ENCODE measurements around the gene SPAM1.
"Not testable (repeated sequence)": the region's sequence is repeated elsewhere in the genome, so short reads cannot be mapped to it uniquely, and the experiment has no call there.

Gene SPAM1

GRCh38 chr7:123894753-123895152 lies 30.3 kb upstream of the SPAM1 start:
- H3K4me3 ChIP-seq (ENCODE audit: low read length); H4K5ac ChIP-seq (ENCODE audit: low read length); H3K4me1 ChIP-seq (ENCODE audit: control insufficient read depth, low read depth, low read length); H2BK120ac ChIP-seq (ENCODE audit: low read depth, low read length); DNase-seq; H3K27me3 ChIP-seq (ENCODE audit: insufficient read depth, low read length, poor library complexity); H2BK15ac ChIP-seq (replicated peaks; ENCODE audit: low read depth); H3K4ac ChIP-seq (ENCODE audit: low read depth, low read length); H3K9ac ChIP-seq (ENCODE audit: low read length); H3K79me2 ChIP-seq (ENCODE audit: control insufficient read depth, insufficient read depth, low read length); H3K36me3 ChIP-seq (ENCODE audit: control insufficient read depth, insufficient read depth, low read length); H3K18ac ChIP-seq (ENCODE audit: low read length); H3K23ac ChIP-seq (ENCODE audit: low read length); H2BK5ac ChIP-seq (ENCODE audit: low read length); H3K56ac ChIP-seq (ENCODE audit: low read length); H4K8ac ChIP-seq (ENCODE audit: low read depth, low read length); H3K79me1 ChIP-seq (ENCODE audit: low read length); H3K4me2 ChIP-seq (ENCODE audit: low read length); H2AK5ac ChIP-seq (ENCODE audit: low read length); H3K27ac ChIP-seq (ENCODE audit: low read depth, low read length): not testable (repeated sequence)
- WGBS (ENCODE audit: extremely low coverage, insufficient coverage, low lambda C conversion rate): no CpG with 5 or more reads among the region's 10 CpGs

- Histone ChIP-seq H3K4me2 (ENCODE audit: low read length) (no peak overlapping the region), H3K4ac (ENCODE audit: low read depth, low read length) (no peak overlapping the region), H3K18ac (ENCODE audit: low read length) (no peak overlapping the region), H3K56ac (ENCODE audit: low read length) (no peak overlapping the region), H2AK5ac (ENCODE audit: low read length) (no peak overlapping the region), H2BK120ac (ENCODE audit: low read depth, low read length) (no peak overlapping the region), H3K79me1 (ENCODE audit: low read length) (no peaks in the 10 kb centered on the region), H3K9ac (ENCODE audit: low read length) (no peak overlapping the region), H2BK5ac (ENCODE audit: low read length) (no peak overlapping the region), H3K27me3 (ENCODE audit: insufficient read depth, low read length, poor library complexity) (no peaks in the 10 kb centered on the region), H3K27ac (ENCODE audit: low read depth, low read length) (no peak overlapping the region), H3K79me2 (ENCODE audit: control insufficient read depth, insufficient read depth, low read length) (no peaks in the 10 kb centered on the region), H2BK15ac (replicated peaks; ENCODE audit: low read depth) (no peak overlapping the region), H3K36me3 (ENCODE audit: control insufficient read depth, insufficient read depth, low read length) (no peaks in the 10 kb centered on the region), H3K4me3 (ENCODE audit: low read length) (no peak overlapping the region), H4K8ac (ENCODE audit: low read depth, low read length) (no peak overlapping the region), H3K23ac (ENCODE audit: low read length) (no peak overlapping the region), H4K5ac (ENCODE audit: low read length) (no peak overlapping the region), H3K4me1 (ENCODE audit: control insufficient read depth, low read depth, low read length) (no peaks in the 10 kb centered on the region)
- WGBS (ENCODE audit: extremely low coverage, insufficient coverage, low lambda C conversion rate): no CpG with 5 or more reads among the region's 1 CpG
- DNase-seq: no peak
These were observed 23.9 kb upstream of the SPAM1 start for GRCh38 chr7:123901101-123901500.

- H2BK5ac ChIP-seq (ENCODE audit: low read length): no peak overlapping the region
- H2BK120ac ChIP-seq (ENCODE audit: low read depth, low read length): no peak overlapping the region
- H3K18ac ChIP-seq (ENCODE audit: low read length): no peak overlapping the region
- no peak for DNase-seq
- H3K4me3 ChIP-seq (ENCODE audit: low read length): no peak overlapping the region
- no peak overlapping the region for H2AK5ac ChIP-seq (ENCODE audit: low read length)
- H3K27me3 ChIP-seq (ENCODE audit: insufficient read depth, low read length, poor library complexity): no peaks in the 10 kb centered on the region
- no peak overlapping the region for H4K8ac ChIP-seq (ENCODE audit: low read depth, low read length)
- H3K36me3 ChIP-seq (ENCODE audit: control insufficient read depth, insufficient read depth, low read length): no peaks in the 10 kb centered on the region
- no peak overlapping the region for H3K9ac ChIP-seq (ENCODE audit: low read length)
- H3K79me2 ChIP-seq (ENCODE audit: control insufficient read depth, insufficient read depth, low read length): no peaks in the 10 kb centered on the region
- no peaks in the 10 kb centered on the region for H3K4me1 ChIP-seq (ENCODE audit: control insufficient read depth, low read depth, low read length)
- no peak overlapping the region for H3K23ac ChIP-seq (ENCODE audit: low read length)
- H2BK15ac ChIP-seq (replicated peaks; ENCODE audit: low read depth): no peak overlapping the region
- no peak overlapping the region for H3K27ac ChIP-seq (ENCODE audit: low read depth, low read length)
- H3K4me2 ChIP-seq (ENCODE audit: low read length): no peak overlapping the region
- no peak overlapping the region for H3K4ac ChIP-seq (ENCODE audit: low read depth, low read length)
- no peaks in the 10 kb centered on the region for H3K79me1 ChIP-seq (ENCODE audit: low read length)
- H3K56ac ChIP-seq (ENCODE audit: low read length): no peak overlapping the region
- no peak overlapping the region for H4K5ac ChIP-seq (ENCODE audit: low read length)
These were observed 19.3 kb upstream of the SPAM1 start for GRCh38 chr7:123905714-123906113.

- Histone ChIP-seq H3K27me3 (ENCODE audit: insufficient read depth, low read length, poor library complexity) (no peaks in the 10 kb centered on the region), H3K56ac (ENCODE audit: low read length) (no peak overlapping the region), H3K36me3 (ENCODE audit: control insufficient read depth, insufficient read depth, low read length) (no peaks in the 10 kb centered on the region), H3K79me2 (ENCODE audit: control insufficient read depth, insufficient read depth, low read length) (no peaks in the 10 kb centered on the region), H2BK15ac (replicated peaks; ENCODE audit: low read depth) (peak overlapping the region; percentile 36), H3K23ac (ENCODE audit: low read length) (no peak overlapping the region), H3K4me3 (ENCODE audit: low read length) (no peak overlapping the region), H4K5ac (ENCODE audit: low read length) (no peak overlapping the region), H3K4me2 (ENCODE audit: low read length) (no peak overlapping the region), H2AK5ac (ENCODE audit: low read length) (no peak overlapping the region), H2BK120ac (ENCODE audit: low read depth, low read length) (no peak overlapping the region), H2BK5ac (ENCODE audit: low read length) (no peak overlapping the region), H3K79me1 (ENCODE audit: low read length) (no peaks in the 10 kb centered on the region), H3K4ac (ENCODE audit: low read depth, low read length) (no peak overlapping the region), H3K27ac (ENCODE audit: low read depth, low read length) (no peak overlapping the region), H3K4me1 (ENCODE audit: control insufficient read depth, low read depth, low read length) (no peaks in the 10 kb centered on the region), H3K9ac (ENCODE audit: low read length) (no peak overlapping the region), H4K8ac (ENCODE audit: low read depth, low read length) (no peak overlapping the region), H3K18ac (ENCODE audit: low read length) (no peak overlapping the region)
- DNase-seq: peak; percentile 91
- no CpG with 5 or more reads among the region's 2 CpGs for WGBS (ENCODE audit: extremely low coverage, insufficient coverage, low lambda C conversion rate)
These were observed 8.8 kb upstream of the SPAM1 start for GRCh38 chr7:123916240-123916724.

GRCh38 chr7:123917878-123918277 lies 7.2 kb upstream of the SPAM1 start:
- no peaks in the 10 kb centered on the region for H3K27me3 ChIP-seq (ENCODE audit: insufficient read depth, low read length, poor library complexity)
- H2BK5ac ChIP-seq (ENCODE audit: low read length): no peak overlapping the region
- H2AK5ac ChIP-seq (ENCODE audit: low read length): no peak overlapping the region

GRCh38 chr7:123918309-123918708 lies 6.7 kb upstream of the SPAM1 start:
- H3K18ac ChIP-seq (ENCODE audit: low read length): no peak overlapping the region
- H2BK15ac ChIP-seq (replicated peaks; ENCODE audit: low read depth): no peak overlapping the region
- H3K4ac ChIP-seq (ENCODE audit: low read depth, low read length): no peak overlapping the region
- no peak overlapping the region for H3K56ac ChIP-seq (ENCODE audit: low read length)
- H3K79me1 ChIP-seq (ENCODE audit: low read length): no peaks in the 10 kb centered on the region
- H4K5ac ChIP-seq (ENCODE audit: low read length): no peak overlapping the region
- no peaks in the 10 kb centered on the region for H3K27me3 ChIP-seq (ENCODE audit: insufficient read depth, low read length, poor library complexity)
- H2AK5ac ChIP-seq (ENCODE audit: low read length): no peak overlapping the region
- DNase-seq: no peak
- H3K4me2 ChIP-seq (ENCODE audit: low read length): no peak overlapping the region
- H2BK120ac ChIP-seq (ENCODE audit: low read depth, low read length): no peak overlapping the region
- no CpG with 5 or more reads among the region's 8 CpGs for WGBS (ENCODE audit: extremely low coverage, insufficient coverage, low lambda C conversion rate)
- H3K4me1 ChIP-seq (ENCODE audit: control insufficient read depth, low read depth, low read length): no peaks in the 10 kb centered on the region
- H3K23ac ChIP-seq (ENCODE audit: low read length): no peak overlapping the region
- H3K4me3 ChIP-seq (ENCODE audit: low read length): no peak overlapping the region
- no peak overlapping the region for H2BK5ac ChIP-seq (ENCODE audit: low read length)
- no peak overlapping the region for H3K27ac ChIP-seq (ENCODE audit: low read depth, low read length)
- no peaks in the 10 kb centered on the region for H3K36me3 ChIP-seq (ENCODE audit: control insufficient read depth, insufficient read depth, low read length)
- H3K9ac ChIP-seq (ENCODE audit: low read length): no peak overlapping the region
- H4K8ac ChIP-seq (ENCODE audit: low read depth, low read length): no peak overlapping the region
- no peaks in the 10 kb centered on the region for H3K79me2 ChIP-seq (ENCODE audit: control insufficient read depth, insufficient read depth, low read length)

More at GRCh38 chr7:123917878-123918277, 7.2 kb upstream of the SPAM1 start:
- Histone ChIP-seq H3K9ac (ENCODE audit: low read length) (no peak overlapping the region), H3K79me2 (ENCODE audit: control insufficient read depth, insufficient read depth, low read length) (no peaks in the 10 kb centered on the region), H3K56ac (ENCODE audit: low read length) (no peak overlapping the region), H4K8ac (ENCODE audit: low read depth, low read length) (no peak overlapping the region), H3K23ac (ENCODE audit: low read length) (no peak overlapping the region), H4K5ac (ENCODE audit: low read length) (no peak overlapping the region), H3K4ac (ENCODE audit: low read depth, low read length) (no peak overlapping the region), H3K4me1 (ENCODE audit: control insufficient read depth, low read depth, low read length) (no peaks in the 10 kb centered on the region), H2BK120ac (ENCODE audit: low read depth, low read length) (no peak overlapping the region), H3K27ac (ENCODE audit: low read depth, low read length) (no peak overlapping the region), H3K4me3 (ENCODE audit: low read length) (no peak overlapping the region), H3K4me2 (ENCODE audit: low read length) (no peak overlapping the region), H2BK15ac (replicated peaks; ENCODE audit: low read depth) (no peak overlapping the region), H3K79me1 (ENCODE audit: low read length) (no peaks in the 10 kb centered on the region), H3K36me3 (ENCODE audit: control insufficient read depth, insufficient read depth, low read length) (no peaks in the 10 kb centered on the region), H3K18ac (ENCODE audit: low read length) (no peak overlapping the region)
- no peak for DNase-seq
- WGBS (ENCODE audit: extremely low coverage, insufficient coverage, low lambda C conversion rate): no CpG with 5 or more reads among the region's 12 CpGs
